ENCODE measurements around the gene NCSTN.

Gene NCSTN

GRCh38 chr1:160407839-160408801 lies 64.9 kb downstream of the NCSTN start:
- no peak for DNase-seq
